ENCODE data around the gene PRKCD. TPM values are rescaled to one million over a fixed set of nuclear protein-coding genes. Genes with fewer than 3 reads are reported as not detected.
A peak's percentile ranks its signal among the peaks of the same experiment; 100 is the strongest.

Gene PRKCD
- total RNA-seq, 2 experiments from 2014 or later = 13.3 to 108 TPM

DNA sequence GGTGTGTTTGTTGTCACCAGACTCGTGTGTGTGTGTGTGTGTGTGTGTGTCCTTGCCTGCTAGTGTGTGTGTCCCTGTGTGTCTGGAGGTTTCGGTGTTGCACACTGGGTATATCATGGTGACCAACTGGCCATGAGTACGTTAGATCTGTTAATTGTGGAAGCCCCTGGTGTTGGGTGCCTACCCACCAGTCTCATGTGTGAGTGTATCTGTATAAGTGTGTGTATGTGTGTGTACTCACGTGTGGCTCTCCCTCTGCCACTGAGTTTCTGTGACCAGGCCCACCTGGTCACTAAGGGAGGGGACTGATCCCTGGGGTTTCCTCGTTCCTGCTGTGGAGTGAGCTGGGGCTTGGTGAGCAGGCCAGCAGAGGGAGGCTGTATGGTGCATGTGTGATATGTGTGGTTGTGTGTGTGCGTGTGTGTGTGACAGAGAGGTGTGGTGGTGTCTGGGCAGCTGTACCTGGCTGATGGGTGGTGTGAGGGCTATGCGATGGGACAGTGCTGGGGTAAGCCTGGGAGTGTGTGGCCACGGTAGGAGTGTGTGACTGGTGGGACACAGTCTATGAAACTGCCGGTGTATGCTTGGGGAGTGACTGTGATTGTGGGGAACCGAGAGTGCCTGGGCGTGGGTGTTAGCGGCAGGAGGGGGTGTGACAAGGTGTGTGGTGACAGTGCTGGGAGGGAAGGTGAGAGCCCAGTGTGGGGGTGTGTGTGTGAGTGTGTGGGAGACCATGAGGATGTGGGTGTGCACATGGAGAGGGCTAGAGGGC, 1.8 kb downstream of the PRKCD start:
- Histone ChIP-seq H4K20me1 (ENCODE audit: insufficient read depth, low read length) (peaks cover 14% of the 10 kb centered on the region; the same call in 1 of the 2 replicates), H3K4me1 (ENCODE audit: insufficient read depth, low read length, poor library complexity, severe bottlenecking) (peaks cover 79% of the 10 kb centered on the region), H3K36me3 (ENCODE audit: insufficient read depth, low read length) (peaks cover 43% of the 10 kb centered on the region; the same call in 1 of the 2 replicates), H3K27ac (ENCODE audit: low read depth, low read length, poor library complexity, severe bottlenecking) (peak overlapping the region; percentile 94), H3K4me2 (ENCODE audit: low read length) (peak overlapping the region; percentile 91), H2AFZ (ENCODE audit: low read length) (no peak overlapping the region), H3K9me3 (ENCODE audit: low read length) (no peaks in the 10 kb centered on the region), H3K79me2 (ENCODE audit: insufficient read depth, low read depth, low read length) (peaks cover 65% of the 10 kb centered on the region), H3K9me2 (ENCODE audit: insufficient read depth, low read length) (no peaks in the 10 kb centered on the region), H3K4me3 (ENCODE audit: low read depth, low read length, poor library complexity, severe bottlenecking) (peak overlapping the region; percentile 96)
- intact Hi-C loops (cut with micrococcal nuclease; ENCODE audit: unreplicated experiment) = no loop called here
- peak; percentile 23 for DNase-seq (ENCODE audit: low spot score)
- BruUV-seq (replicated peaks) = no TSS peak
- no peak for TF ChIP-seq EZH2phosphoT487 (IDR thresholded peaks at IDR 0.05; ENCODE audit: borderline replicate concordance, low read depth, low read length)
- TF ChIP-seq, protein P1, sequence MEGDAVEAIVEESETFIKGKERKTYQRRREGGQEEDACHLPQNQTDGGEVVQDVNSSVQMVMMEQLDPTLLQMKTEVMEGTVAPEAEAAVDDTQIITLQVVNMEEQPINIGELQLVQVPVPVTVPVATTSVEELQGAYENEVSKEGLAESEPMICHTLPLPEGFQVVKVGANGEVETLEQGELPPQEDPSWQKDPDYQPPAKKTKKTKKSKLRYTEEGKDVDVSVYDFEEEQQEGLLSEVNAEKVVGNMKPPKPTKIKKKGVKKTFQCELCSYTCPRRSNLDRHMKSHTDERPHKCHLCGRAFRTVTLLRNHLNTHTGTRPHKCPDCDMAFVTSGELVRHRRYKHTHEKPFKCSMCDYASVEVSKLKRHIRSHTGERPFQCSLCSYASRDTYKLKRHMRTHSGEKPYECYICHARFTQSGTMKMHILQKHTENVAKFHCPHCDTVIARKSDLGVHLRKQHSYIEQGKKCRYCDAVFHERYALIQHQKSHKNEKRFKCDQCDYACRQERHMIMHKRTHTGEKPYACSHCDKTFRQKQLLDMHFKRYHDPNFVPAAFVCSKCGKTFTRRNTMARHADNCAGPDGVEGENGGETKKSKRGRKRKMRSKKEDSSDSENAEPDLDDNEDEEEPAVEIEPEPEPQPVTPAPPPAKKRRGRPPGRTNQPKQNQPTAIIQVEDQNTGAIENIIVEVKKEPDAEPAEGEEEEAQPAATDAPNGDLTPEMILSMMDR (conservative IDR thresholded peaks at IDR 0.05; ENCODE audit: low read length) = 0 out of 2 replicates have a peak, but pooled peaks have one; percentile 15
- CTCF ChIA-PET (ENCODE audit: unreplicated experiment) = interaction anchor here (0.6 to 1.4 kb wide), 2 partner anchors 32 to 34 kb away, joined by 3 to 4 read pairs; no protein-coding TSS in a partner anchor
- POLR2A ChIA-PET = interaction anchor here (3.4 kb wide), 1 partner anchor 33 kb away, joined by 10 read pairs; no protein-coding TSS in a partner anchor

DNA sequence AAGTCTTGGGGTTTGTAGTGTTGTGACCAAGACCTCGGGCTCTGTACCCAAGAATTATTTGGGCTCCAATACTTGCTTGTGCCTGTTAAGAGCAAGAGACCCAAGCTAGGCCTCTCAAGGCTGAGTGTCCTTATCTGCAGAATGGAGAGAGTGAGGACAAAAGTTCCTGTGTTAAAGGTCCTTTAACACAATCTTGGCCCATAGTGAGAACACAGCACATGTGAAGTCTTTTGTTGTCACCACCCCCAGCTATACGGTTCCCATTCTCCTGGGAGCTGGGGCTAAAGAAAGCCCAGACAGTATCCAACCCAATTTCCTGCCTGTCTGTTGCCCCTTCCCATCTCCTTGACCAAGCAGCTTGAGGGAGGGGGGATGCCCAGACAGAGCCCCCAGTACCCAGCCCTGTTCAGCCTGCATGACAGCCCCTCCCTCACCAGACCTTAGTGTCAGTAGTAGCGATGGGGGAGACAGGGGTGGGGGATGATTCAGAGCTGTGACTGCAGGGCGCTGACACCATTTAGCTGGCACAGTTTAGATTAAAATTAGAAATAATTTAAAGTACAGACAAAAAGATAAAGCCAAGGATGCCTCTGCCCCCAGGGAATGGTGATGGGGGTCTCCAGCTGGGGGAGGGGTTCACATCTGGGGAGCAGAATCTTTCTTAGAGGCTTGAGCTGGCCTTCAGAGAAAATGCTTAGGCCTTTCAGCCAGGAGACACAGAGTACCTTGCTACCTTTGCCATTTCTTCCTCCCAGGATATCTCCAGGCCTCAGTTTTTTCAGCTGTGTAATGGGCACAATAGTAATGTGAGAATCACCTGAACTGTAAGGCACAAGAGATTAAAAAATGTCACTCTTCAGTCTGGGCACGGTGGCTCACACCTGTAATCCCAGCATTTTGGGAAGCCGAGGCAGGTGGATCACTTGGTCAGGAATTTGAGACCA, 2.7 kb downstream of the PRKCD start:
- H3K36me3 ChIP-seq (ENCODE audit: insufficient read depth, low read length) = peaks cover 50% of the 10 kb centered on the region; the same call in 1 of the 2 replicates
- peak; percentile 36 for DNase-seq (ENCODE audit: low spot score)
- intact Hi-C loops (cut with micrococcal nuclease; ENCODE audit: unreplicated experiment) = no loop called here
- H3K27ac ChIP-seq (ENCODE audit: low read depth, low read length, poor library complexity, severe bottlenecking) = peak overlapping the region; percentile 94
- no peak overlapping the region for H2AFZ ChIP-seq (ENCODE audit: low read length)
- H3K4me3 ChIP-seq (ENCODE audit: low read depth, low read length, poor library complexity, severe bottlenecking) = peak overlapping the region; percentile 96
- H4K20me1 ChIP-seq (ENCODE audit: insufficient read depth, low read length) = peaks cover 14% of the 10 kb centered on the region; the same call in 1 of the 2 replicates
- TF ChIP-seq, protein P1 (conservative IDR thresholded peaks at IDR 0.05; ENCODE audit: low read length) = no peak
- no peak for TF ChIP-seq EZH2phosphoT487 (IDR thresholded peaks at IDR 0.05; ENCODE audit: borderline replicate concordance, low read depth, low read length)
- peaks cover 73% of the 10 kb centered on the region for H3K79me2 ChIP-seq (ENCODE audit: insufficient read depth, low read depth, low read length)
- H3K4me1 ChIP-seq (ENCODE audit: insufficient read depth, low read length, poor library complexity, severe bottlenecking) = peaks cover 79% of the 10 kb centered on the region
- no peaks in the 10 kb centered on the region for H3K9me2 ChIP-seq (ENCODE audit: insufficient read depth, low read length)
- peak overlapping the region; percentile 91 for H3K4me2 ChIP-seq (ENCODE audit: low read length)
- POLR2A ChIA-PET = interaction anchor here (3.4 kb wide), 1 partner anchor 32 kb away, joined by 10 read pairs; no protein-coding TSS in a partner anchor
- no peaks in the 10 kb centered on the region for H3K9me3 ChIP-seq (ENCODE audit: low read length)
- CTCF ChIA-PET (ENCODE audit: unreplicated experiment) = interaction anchor here (0.6 to 1.4 kb wide), 3 partner anchors 26 to 33 kb away, joined by 3 to 4 read pairs (median 3); no protein-coding TSS in a partner anchor
- BruUV-seq (replicated peaks) = TSS peak; percentile 49
